GM18858 (cell line): ENCODE measurements around the gene PNPLA3.

ENCODE experiments used
- ATAC-seq: cut with Tn5 transposase; IDR thresholded peaks from one replicate; pipeline ENCODE4 v1.9.1; 2021; ENCODE audit not compliant: unreplicated experiment

PNPLA3 gene

DNA sequence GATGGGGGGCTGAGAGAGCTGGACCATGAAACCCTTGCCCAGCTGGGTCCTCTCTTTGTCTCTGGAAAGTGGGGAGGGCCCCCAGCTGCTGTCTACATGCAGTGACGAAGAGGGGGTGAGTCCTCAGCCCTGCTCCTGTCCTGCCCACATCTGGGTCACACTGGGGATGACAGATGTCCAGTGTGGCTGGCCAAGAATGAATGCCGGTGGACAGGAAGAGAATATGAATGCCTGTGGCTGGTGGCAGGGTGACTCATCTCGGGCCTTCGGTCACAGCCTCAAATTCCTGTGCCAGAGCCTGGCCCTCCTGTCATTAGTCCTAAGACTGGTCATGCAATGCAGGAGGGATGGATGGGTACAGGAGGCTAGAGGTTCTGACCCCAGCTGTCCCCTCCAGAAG, 2.2 kb upstream of the PNPLA3 start:
- ATAC-seq = no peak

DNA sequence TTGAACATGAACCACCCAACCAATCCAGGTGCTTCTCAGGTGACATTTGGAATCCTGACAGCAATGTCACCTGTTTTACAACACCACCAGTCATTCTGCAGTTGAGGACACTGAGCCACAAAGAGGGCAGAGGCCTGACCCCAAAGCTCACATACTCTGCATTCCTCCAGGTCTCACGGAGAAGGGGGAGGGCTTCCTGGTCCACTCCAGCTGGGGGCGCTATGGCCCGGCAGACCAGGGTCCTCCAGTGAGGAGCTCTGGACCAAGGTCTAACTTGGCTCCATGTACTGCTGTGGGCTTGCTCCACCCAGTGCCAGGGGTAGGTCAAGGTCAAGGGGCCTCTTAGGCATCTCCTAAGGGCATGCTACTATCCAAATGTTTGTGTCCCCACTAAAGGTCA, 1.5 kb upstream of the PNPLA3 start:
- ATAC-seq = no peak

DNA sequence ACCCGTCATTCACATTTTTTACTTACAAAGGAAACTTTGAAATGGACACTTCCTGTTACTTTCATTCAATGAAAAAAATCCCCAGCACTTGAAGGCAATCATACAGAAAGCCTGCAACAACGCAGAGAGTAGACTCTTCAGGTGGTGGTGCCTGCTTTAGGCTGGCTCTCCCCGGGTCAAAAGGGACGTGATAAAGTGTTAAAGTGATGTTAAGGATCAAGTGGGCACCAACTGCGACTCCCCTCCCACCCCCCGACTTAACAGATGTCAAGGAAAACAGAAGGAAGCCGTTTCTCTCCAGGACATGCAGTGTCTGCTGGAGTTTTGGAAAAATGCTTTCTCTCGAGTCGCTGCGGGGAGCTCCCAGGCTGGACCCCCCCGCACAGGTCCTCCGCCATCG, 414 bp upstream of the PNPLA3 start:
- ATAC-seq = no peak

DNA sequence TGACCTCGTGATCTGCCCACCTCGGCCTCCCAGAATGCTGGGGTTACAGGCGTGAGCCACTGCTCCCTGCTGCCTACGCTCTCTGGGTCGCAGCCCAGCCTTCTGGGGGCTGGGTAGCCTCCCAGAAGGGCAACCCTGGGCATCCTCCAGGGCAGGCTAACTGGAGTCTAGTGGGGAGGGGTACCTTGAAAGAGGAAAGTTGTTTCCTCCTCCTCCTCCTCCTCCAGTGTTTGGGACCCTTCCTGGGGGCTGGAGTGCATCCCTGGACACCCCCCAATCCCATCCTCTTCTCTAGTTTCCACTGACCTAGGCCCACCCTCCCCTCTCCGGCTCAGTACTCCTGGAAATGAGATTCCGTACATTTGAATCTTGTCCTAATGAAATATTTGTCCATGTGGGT, 1.3 kb downstream of the PNPLA3 start:
- ATAC-seq = no peak

DNA sequence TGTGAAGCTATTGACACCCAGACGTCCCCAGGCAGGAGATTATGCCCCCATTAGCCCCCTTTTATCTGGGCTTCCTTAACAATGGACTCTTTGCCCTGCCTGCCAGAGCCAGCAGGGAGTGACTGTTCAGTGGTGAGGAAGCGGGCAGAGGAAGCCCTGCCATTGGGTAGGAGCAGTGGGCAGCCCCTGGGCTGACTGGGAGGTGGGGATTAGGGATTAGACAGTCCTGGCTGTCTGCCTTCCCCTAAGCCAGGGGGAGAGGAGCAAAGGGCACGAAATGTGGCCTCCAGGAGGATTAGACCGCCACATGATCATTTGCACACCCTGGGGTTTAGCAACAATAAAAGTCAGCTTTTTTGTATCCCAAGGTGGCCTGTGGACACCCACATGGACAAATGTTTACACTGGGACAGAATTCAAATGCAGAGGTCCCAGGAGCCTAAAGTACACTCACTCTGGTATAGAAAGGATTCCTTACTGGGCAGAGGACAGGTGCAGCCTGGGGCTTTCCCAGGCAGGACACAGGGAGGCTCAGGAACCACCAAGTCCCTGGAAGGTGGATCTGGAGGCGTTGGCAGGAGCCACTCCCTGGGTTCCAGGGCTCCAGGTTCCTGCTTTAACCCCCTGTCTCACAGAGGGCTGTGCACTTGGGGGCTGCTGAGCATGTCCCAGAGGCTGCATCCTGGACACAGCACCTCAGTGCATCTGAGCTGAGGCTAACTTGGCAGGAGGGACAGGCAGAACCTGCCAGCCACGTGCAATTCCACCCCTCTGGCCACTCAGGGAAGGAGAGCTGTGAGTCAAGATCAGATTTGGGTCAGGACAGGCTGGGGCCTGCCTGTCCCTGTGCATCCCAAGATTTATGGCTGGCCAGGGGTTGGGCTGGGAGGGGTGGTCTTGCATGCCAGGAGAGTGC, 2.1 kb downstream of the PNPLA3 start:
- ATAC-seq = no peak

DNA sequence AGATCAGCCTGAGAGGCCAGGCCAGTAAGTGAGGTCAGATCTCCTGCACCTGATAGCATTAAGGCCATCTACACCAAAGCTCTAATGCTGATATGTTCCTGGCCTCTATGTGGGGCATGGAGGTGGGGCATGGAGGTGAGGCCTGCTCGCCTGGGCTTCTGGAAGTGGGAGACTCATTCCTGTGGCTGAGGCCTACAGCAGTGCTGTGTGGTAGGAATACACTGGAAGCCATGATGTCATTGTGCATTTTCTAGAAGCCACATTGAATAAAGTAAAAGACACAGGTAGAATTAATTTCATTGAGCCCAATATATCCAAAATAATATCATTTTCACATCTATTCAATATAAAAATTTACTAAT, 2.7 kb downstream of the PNPLA3 start:
- ATAC-seq = no peak

DNA sequence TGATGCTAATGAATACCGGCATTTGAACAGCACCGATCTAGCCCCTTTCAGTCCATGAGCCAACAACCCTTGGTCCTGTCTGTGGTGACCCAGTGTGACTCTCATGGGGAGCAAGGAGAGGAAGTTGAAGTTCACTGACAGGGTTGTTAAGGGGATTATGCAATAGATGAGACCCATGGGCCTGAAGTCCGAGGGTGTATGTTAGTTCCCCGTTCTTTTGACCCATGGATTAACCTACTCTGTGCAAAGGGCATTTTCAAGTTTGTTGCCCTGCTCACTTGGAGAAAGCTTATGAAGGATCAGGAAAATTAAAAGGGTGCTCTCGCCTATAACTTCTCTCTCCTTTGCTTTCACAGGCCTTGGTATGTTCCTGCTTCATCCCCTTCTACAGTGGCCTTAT, 4.9 kb downstream of the PNPLA3 start:
- no peak for ATAC-seq

DNA sequence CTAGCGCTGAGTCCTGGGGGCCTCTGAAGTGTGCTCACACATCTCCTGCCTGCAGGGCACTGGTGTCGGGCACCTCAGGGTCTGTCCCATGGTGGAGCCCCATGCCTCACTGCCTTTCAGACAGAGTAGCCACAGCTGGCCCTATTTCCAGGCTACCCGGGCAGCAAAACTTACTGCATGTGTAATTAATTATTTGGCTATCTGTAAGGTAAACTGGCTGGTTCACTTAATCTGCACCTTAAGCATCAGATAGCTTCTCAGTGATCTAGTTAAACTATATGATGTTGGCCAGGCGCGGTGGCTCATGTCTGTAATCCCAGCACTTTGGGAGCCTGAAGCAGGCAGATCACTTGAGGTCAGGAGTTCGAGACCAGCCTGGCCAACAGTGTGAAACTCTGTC, 5.3 kb downstream of the PNPLA3 start:
- no peak for ATAC-seq

DNA sequence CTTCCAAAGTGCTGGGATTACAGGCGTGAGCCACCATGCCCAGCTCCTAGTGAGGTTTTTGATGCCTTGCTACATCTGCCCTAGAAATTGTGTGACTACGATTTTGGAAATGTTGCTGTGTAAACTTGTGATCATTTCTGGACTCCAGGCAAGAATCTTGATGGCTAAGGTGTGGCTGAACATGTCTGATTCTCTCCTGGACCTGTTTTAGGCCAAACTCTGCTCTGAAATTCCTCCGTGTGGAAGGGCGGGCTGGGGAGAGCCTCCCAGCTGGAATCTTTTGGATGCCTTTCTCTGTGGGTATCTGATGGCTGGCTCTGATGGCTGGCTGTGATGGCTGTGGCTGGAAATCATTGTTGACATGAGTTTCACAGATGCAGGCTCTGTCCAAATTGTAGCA, 8.2 kb downstream of the PNPLA3 start:
- ATAC-seq = no peak

DNA sequence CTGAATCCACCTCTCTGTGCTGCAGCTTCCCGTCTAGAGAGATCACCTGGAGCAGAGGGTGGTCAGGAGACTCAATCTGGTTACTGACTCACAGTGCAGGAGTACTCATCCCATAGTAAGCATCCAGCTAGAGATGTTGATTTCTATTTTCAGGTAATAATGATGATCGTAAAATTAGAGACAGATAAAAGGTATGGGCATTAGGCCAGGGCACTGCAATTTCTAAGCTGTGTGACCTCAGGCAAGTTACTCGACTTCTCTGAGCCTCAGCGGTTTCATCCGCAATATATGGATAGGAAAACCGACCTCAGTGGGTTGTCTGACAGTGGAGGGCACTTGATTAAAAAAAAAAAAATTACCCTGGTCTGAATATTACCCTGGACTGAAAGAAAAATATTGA, 17.8 kb downstream of the PNPLA3 start:
- no peak for ATAC-seq

DNA sequence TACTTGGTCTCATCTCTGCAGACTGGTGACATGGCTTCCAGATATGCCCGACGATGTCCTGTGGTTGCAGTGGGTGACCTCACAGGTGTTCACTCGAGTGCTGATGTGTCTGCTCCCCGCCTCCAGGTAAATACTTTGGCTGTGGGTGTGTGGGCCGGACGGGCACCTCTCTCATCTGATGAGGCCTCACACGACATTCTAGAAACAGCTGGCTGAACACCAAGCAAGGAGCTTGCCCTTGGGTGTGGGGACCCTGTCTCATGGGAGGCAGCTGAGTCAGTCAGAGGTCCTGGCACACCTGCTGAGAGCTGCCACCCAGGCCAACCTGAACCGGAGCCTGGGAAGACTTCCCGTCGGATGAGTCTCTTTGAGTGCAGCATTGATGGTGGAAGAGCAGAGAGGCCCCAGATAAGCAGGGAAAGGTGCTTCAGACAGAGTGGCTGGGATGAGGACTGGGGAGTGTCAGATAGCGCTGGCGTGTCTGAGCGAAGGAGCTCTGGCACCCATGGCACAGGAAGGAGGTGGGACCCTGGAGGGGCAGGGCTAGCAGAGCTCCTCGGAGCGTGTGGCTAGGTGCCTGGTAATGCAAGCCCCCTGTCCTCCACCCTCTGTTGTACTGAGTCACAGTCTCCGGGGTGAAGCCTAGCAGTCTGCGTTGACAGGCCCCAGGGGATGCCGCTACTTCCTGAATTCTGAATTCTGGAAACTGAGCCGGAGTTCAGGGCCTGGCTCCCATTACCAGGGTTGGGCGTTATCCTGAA, 21.2 kb downstream of the PNPLA3 start:
- ATAC-seq = no peak

DNA sequence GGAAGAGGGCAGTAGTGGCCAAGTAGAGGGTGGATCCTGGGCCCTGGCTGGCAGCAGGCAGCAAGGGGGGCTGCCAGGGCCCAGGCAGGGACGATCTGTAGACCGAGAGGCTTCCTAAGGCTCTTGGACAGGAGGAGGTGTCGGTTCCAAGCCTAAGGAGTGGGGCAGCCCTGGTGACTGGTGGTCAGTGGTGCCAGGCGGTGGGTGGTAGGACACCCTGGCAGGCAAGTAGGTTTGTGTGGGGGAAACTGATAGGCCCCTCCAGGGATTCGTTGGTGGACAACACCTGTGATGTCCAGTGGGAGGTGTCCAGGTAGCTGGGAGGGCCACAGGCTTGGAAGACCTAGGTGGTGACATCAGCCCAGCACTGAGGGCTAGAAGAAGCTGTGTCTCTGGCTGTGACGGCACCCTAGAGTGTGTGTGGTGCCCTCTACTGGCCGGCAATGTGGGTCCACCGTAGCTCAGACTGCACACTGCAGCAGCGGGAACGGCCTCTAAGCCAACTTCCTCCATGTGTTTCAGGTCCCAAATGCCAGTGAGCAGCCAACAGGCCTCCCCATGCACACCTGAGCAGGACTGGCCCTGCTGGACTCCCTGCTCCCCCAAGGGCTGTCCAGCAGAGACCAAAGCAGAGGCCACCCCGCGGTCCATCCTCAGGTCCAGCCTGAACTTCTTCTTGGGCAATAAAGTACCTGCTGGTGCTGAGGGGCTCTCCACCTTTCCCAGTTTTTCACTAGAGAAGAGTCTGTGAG, 22.2 kb downstream of the PNPLA3 start:
- no peak for ATAC-seq

DNA sequence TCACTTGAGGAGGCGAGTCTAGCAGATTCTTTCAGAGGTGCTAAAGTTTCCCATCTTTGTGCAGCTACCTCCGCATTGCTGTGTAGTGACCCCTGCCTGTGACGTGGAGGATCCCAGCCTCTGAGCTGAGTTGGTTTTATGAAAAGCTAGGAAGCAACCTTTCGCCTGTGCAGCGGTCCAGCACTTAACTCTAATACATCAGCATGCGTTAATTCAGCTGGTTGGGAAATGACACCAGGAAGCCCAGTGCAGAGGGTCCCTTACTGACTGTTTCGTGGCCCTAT, 22.7 kb downstream of the PNPLA3 start:
- ATAC-seq = no peak

DNA sequence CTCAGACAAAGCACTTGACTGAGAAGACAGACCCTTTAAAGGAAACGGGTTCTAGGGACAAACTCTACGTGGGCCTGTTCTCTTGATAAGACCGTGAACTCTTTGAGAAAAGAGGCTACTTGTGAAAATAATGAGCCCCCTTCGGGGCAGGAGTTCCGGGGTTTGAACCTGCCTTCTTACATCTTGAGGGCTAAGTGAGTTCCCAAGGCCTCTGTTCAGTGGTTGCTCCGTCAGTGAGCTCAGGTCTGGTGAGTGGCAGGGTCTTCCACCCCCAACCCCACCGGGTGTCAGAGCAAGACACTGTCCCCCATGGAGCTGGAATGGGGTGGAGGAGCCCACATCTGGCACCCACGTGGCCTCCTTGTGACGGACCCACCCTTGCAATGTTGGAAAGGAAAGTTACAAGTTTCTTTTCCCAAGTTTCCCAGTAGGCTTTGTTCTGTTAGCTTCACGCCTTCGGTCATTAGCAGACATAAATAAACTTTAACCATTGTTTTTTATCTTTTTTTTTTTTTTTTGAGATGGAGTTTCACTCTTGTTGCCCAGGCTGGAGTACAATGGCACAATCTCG, 25.3 kb downstream of the PNPLA3 start:
- ATAC-seq = no peak

DNA sequence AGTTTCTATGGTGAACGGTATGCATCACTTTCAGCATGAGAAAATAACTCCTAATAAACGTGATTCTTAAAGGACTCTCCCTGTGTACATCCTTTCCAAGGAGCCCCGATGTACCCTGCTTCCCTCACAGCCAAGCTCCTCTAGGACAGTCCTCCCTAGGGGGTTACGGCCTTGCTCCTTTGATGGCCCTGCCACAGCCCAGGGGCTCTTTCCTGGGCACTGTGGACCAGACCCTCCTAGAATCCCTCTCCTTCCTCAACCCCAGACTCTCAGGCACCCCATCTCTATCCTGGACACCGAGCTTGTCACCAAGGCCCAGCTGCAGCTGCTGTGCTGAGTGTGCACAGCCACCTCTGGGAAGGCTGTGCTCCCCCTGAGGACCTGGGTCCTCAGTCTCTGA, 27.8 kb downstream of the PNPLA3 start:
- ATAC-seq = no peak

DNA sequence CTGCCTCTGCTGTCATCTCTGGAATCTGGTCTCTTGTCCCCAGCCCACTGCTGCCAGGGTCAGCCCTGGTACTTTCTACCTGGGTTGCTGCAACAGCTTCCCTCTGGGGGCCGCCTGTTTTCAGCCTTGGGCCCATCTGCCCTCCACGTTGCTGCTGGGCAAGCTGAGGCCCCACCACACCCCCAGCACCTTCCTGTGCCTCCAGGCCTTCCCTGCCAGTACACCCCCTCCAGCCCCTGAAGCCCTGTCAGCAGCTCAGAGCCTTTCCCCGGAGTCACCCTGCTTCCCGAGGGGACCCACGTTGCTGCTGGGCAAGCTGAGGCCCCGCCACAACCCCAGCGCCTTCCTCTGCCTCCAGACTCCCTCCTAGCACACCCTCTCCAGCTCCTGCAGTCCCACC, 28.4 kb downstream of the PNPLA3 start:
- ATAC-seq = no peak

DNA sequence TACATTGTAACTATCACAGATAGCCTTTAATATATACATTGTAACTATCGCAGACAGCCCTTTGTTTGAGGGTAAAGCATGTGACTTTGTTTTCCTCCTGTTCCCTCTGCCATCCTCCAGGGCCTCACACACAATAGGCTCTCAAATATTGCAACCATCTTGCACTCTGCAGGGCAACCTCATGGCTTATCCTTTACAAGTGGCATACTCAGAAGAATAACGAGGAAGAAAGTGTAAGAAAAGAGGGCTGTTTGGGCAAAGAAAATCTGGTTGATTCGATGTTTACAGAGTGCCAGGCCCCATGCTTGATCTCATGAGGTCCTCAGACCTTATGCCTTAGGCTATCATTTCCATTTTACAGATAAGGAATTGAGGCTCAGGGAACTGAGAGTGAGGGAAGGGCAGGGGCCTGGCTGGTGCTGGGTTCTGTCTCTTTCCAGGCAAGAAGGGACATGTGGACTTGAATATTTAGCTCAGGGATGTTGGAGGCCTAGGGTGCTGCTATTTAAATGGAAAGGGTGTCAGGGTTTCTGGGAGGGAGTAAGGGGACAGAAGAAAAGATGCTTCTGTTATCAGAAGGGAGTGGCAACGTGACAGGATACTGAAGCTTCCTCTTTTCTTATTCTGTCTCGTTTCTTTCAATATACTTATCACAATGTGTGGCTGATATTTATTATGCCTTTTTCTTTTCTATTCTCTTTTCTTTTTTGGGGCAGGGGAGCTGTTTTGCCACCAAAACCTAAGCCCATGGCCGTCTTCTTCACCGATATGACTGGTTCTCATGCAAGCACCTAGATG, 30.6 kb downstream of the PNPLA3 start:
- ATAC-seq = no peak

DNA sequence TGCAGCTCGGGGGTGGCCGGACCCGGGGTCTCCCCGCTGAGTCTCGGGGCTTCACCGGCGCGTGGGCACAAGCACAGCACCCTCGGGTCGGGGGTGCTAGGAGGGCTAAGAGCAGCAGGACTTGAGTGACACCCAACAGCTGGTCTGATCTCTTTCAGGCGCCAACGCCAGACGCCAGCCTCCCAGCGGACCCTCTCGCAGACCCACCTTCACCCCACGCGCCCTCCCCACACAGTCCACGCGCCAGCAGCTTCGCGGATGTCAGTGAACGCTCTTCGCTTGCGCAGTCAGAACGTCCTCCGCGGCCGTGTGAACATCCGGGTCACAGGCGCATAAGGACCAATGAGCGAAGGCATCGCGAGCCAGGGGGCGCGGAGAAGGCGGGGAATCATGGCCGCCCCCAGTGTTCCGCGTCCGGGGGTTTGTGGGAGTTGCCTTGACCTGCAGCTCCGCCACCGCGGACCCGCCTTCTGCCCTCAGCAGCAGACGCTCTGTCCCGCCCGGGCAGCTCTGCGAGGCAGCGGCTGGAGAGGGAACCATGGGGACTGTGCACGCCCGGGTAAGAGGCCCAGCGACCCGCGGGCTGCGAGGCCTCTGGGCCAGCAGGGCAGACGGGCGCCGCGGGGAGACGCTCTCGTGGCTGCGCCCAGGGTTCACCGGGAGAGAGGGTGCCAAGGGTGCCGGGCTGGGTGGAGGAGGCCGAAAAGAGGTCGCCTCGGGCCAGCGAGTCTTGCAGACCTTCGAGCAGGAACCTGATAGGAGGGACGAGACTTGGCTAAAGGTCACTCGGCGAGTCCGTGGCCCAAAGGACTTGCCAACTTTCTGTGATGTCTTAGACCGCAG, 31.7 kb downstream of the PNPLA3 start, which contains the start of gene SAMM50:
SAMM50 (plus strand) TSS at position 403 of the 843 bp plus-strand sequence; CDS start at position 539, 136 bp downstream.
- peak; percentile 68 for ATAC-seq

DNA sequence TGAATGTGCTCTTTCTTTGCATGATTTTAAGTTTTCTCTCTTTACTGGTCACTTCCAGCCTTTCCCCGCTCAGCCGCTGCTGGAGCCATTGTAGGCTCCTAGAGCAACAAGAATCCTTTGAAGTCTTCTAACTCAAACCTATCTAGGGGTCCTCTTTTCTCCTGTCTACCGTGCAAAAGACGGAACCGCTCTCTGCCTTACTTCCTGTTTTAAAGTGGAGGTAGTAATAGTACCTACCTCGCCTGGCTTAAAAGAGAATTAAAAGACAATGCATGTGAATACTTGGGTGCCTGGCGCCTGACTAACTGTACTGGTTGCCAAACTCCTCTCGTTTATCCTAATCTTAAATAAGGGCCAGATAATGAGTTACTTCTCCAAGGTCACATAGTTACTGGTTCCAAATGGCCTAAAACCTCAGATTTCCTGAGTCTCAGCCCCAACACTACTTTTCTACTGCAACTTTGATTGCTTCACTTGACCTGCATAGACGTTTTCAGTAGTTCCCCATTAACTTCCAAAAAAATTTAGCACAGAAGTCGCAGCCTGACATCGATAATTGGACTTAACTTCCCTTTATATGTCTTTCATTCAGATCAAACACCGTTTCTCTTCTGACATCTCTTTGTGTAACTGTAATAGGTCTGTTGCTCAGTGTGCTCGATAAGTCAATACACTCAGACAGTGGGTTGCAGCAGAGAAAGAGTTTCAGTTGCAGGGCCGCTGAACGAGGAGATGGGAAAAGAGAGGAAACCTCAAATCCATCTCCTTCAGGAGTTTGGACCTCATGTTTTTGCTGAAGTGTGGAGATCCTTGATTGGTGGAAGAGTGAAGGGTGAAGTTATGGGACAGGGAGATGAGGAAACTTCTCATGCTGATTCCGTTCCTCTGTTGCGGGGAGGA, 32.5 kb downstream of the PNPLA3 start:
- no peak for ATAC-seq
